Measurements from ENCODE around the gene LMAN1L.

LMAN1L gene

DNA sequence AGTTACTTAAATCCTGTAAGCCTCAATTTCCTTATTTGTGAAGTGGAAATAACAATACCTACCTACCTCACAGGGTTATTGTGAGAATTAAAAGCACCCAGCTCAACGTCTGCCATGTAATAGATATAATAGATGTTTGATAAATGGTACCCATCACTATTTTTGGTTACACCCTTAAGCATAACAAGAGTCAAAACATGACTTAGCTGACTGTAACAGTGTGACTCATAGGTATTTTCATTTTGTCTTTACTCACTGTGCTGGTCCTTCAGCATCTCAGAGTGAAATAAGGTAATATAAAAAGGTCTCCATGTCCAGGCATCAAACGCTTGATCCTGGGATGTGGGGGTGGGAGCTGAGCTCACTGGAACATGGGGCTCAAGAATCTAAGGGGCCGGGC lies 16.9 kb downstream of the LMAN1L start:
- no peak overlapping the region for H3K4me3 ChIP-seq (ENCODE audit: low read depth, low read length)
- ChIA-PET CTCF (interaction anchor here (0.9 to 7.9 kb wide), 4 partner anchors 12 to 59 kb away, joined by 3 to 53 read pairs (median 36); partner anchors contain the start of gene ULK3), POLR2A (no interaction called here)
- DNase-seq (ENCODE audit: low read depth, low spot score): no peak
- TF ChIP-seq, protein P1, sequence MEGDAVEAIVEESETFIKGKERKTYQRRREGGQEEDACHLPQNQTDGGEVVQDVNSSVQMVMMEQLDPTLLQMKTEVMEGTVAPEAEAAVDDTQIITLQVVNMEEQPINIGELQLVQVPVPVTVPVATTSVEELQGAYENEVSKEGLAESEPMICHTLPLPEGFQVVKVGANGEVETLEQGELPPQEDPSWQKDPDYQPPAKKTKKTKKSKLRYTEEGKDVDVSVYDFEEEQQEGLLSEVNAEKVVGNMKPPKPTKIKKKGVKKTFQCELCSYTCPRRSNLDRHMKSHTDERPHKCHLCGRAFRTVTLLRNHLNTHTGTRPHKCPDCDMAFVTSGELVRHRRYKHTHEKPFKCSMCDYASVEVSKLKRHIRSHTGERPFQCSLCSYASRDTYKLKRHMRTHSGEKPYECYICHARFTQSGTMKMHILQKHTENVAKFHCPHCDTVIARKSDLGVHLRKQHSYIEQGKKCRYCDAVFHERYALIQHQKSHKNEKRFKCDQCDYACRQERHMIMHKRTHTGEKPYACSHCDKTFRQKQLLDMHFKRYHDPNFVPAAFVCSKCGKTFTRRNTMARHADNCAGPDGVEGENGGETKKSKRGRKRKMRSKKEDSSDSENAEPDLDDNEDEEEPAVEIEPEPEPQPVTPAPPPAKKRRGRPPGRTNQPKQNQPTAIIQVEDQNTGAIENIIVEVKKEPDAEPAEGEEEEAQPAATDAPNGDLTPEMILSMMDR (IDR thresholded peaks at IDR 0.05; ENCODE audit: insufficient read depth, low read length, missing control alignments): no peak

DNA sequence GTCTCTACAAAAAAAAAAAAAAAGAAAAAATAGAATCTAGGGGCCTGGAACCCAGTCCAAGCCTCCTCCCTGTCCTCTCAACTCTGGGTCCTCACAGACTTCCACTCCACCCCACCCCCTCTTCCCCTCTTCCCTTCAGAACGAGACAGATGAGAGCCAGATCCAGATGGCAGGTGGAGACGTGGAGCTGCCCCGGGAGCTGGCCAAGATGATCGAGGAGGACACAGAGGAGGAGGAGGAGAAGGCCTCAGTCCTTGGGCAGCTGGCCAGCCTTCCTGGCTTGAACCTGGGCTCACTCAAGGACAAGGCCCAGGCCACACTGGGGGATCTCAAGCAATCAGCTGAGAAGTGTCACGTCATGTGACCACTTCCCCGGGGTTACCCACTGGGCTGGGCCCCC lies 17.4 kb downstream of the LMAN1L start:
- TF ChIP-seq, protein P1 (IDR thresholded peaks at IDR 0.05; ENCODE audit: insufficient read depth, low read length, missing control alignments): no peak
- DNase-seq (ENCODE audit: low read depth, low spot score): no peak
- no peak overlapping the region for H3K4me3 ChIP-seq (ENCODE audit: low read depth, low read length)
- ChIA-PET CTCF (interaction anchor here (0.6 to 7.9 kb wide), 6 partner anchors 11 to 198 kb away, joined by 3 to 53 read pairs (median 16); partner anchors contain the start of gene ULK3), POLR2A (no interaction called here)

DNA sequence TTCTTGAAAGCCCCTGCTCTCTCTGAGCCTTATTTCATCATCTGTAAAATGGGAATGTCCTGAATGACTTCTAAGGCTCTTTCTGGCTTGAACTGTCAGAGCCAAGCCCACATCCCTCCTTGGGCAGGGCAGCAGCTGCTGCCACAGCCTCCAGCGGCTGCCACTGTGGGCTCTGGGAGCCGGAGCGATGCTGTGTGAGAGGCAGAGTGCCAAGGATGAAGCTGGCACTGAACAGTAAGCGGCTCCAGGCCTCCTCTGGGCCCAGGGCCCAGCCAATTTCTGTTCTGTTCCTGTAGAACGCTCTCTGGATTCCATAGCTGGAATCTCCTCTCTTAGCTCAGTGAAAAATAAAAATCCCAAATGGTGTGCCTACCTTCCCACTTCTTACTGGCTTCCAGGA lies 18.2 kb downstream of the LMAN1L start:
- TF ChIP-seq, protein P1 (IDR thresholded peaks at IDR 0.05; ENCODE audit: insufficient read depth, low read length, missing control alignments): no peak
- DNase-seq (ENCODE audit: low read depth, low spot score): no peak
- ChIA-PET POLR2A (interaction anchor here (0.5 kb wide), 1 partner anchor 52 kb away, joined by 3 read pairs; no protein-coding TSS in a partner anchor), CTCF (interaction anchor here (1.1 to 7.9 kb wide), 6 partner anchors 10 to 199 kb away, joined by 3 to 53 read pairs (median 16); partner anchors contain the start of gene ULK3)
- H3K4me3 ChIP-seq (ENCODE audit: low read depth, low read length): no peak overlapping the region

DNA sequence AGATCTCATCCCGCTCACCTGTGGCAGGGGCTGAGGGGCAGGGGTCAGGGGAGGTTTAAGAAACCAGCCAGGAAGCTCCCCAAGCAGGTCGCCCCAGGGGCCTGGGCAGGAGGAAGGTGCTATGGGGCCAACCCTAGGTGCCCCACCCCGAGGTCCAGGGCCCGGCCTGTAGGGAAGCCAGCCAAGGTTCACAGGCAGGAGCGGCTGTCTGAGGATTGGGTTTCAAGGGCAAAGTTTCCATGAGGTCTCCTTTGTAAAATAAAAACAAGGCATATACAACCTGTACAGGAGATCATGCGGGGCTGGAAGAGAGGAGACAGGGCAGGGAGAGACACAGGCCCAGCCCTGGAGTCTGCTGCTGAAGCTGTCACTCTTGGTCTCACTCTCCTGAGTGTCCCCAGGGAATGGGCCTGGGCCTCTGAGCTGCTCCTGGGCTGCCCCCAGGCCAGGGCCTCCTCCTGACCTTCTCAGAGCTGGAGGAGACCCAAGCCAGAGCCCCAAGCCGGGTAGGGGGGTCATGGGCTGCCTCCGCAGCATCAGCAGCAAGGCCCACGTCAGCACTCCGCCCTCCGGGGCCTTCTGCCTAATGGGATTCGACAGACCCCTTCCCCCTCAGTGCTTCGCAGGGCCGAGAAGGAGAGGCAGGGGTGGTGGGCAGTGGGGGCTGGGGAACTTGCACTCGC lies 19.3 kb downstream of the LMAN1L start:
- no peak for DNase-seq (ENCODE audit: low read depth, low spot score)
- CTCF ChIA-PET: interaction anchor here (1.1 to 7.9 kb wide), 6 partner anchors 9 to 62 kb away, joined by 3 to 53 read pairs (median 22); partner anchors contain the start of gene ULK3
- H3K4me3 ChIP-seq (ENCODE audit: low read depth, low read length): no peak overlapping the region
- POLR2A ChIA-PET: no interaction called here
- TF ChIP-seq, protein P1 (IDR thresholded peaks at IDR 0.05; ENCODE audit: insufficient read depth, low read length, missing control alignments): no peak

DNA sequence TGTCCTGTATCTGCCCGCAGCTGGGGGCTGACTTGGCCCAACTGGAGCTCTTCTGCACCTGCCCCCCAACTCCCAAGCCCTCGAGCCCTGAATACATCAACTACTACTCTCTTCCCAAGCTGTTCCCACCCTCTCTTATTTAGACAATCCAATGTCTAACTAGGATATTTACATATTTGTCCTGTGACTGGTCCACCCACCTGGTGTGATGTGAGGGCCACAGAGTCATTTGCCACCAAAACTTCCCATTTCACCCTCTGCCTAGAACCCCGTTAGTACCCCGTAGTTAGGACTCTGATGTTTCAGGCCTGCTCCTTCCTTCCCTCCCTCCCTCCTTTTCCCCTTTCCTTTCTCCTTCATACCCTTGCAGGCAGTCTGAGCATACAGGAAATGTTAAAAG lies 20.2 kb downstream of the LMAN1L start:
- CTCF ChIA-PET: interaction anchor here (1.0 to 7.9 kb wide), 6 partner anchors 8 to 69 kb away, joined by 3 to 43 read pairs (median 10); partner anchors contain the start of gene ULK3
- POLR2A ChIA-PET: no interaction called here
- TF ChIP-seq, protein P1 (IDR thresholded peaks at IDR 0.05; ENCODE audit: insufficient read depth, low read length, missing control alignments): no peak
- DNase-seq (ENCODE audit: low read depth, low spot score): no peak
- H3K4me3 ChIP-seq (ENCODE audit: low read depth, low read length): no peak overlapping the region

DNA sequence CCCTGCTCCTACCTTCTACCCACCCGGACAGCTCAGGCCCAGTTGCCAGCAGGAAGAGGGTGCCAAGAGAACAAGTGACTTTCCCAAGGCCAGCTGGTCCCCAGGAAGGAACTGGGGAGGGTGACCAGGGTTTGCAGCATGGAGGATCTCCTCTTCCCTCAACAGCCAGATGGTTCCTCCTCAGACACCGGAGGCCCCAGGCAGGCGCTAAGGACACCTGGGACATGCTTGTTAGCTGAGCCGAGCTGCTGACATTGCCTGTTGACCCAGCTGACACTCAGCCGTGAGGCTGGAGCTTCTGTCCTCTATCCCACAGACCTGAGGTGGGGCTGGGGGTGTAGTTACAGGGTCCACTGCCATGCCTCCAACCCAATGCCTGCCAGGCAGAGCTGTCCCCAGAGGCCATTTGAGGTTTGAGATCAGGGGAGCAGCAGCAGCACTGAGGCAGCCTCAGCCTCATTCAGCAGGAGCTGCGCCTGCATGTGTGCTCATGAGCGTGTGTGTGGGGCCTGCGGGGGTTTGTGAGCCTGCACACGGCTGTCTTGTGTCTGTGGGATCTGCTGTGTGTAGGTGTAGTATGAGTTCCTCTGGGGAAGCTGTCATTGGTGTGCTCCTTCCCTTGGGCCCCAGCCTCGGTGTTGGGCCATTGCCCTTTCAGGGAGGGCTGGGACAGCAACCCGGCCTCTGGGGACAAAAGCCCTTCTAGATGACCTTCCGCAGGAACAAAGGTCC lies 20.9 kb downstream of the LMAN1L start:
- ChIA-PET POLR2A (no interaction called here), CTCF (interaction anchor here (0.9 to 6.2 kb wide), 7 partner anchors 9 to 68 kb away, joined by 3 to 28 read pairs (median 4); partner anchors contain the start of gene ULK3)
- no peak overlapping the region for H3K4me3 ChIP-seq (ENCODE audit: low read depth, low read length)
- TF ChIP-seq, protein P1 (IDR thresholded peaks at IDR 0.05; ENCODE audit: insufficient read depth, low read length, missing control alignments): no peak
- no peak for DNase-seq (ENCODE audit: low read depth, low spot score)
